SJCRH30 (cell line): Measurements from ENCODE around the gene BPGM. TPM values are rescaled to one million over a fixed set of nuclear protein-coding genes. Genes with fewer than 3 reads are reported as not detected.

Source experiments
- DNase-seq, 2 experiments: peaks; one replicate each; pipeline ENCODE4 v3.0.0-alpha.2; 2015 to 2020
- H3K27ac ChIP-seq: fragments of 250-450 bp; sonication (Bioruptor Pico); 2 replicates; pipeline ENCODE4 v1.5.1; 2020; ENCODE audit warnings: mild to moderate bottlenecking, moderate library complexity
- H3K27me3 ChIP-seq: fragments of 250-450 bp; sonication (Bioruptor Pico); 2 replicates; pipeline ENCODE4 v1.5.1; 2020; ENCODE audit warnings: mild to moderate bottlenecking, moderate library complexity
- H3K36me3 ChIP-seq: fragments of 250-450 bp; sonication (Bioruptor Pico); 2 replicates; pipeline ENCODE4 v1.5.1; 2020; ENCODE audit warnings: mild to moderate bottlenecking, moderate library complexity
- H3K4me1 ChIP-seq: fragments of 250-450 bp; sonication (Bioruptor Pico); 2 replicates; pipeline ENCODE4 v1.5.1; 2020; ENCODE audit warnings: mild to moderate bottlenecking, moderate library complexity
- H3K4me3 ChIP-seq: fragments of 250-450 bp; sonication (Bioruptor Pico); 2 replicates; pipeline ENCODE4 v1.5.1; 2020; ENCODE audit warnings: mild to moderate bottlenecking, moderate library complexity
- H3K9me3 ChIP-seq: fragments of 250-450 bp; sonication (Bioruptor Pico); replicated peaks from 2 replicates; pipeline ENCODE4 v1.5.1; 2020; ENCODE audit warnings: mild to moderate bottlenecking, moderate library complexity
- total RNA-seq: library from RNA; depleted of rRNA; stranded (reverse); fragments of >200 nt; shearing (Covaris generic); gene quantifications from 2 replicates; pipeline ENCODE4 v1.2.3, GENCODE V29; 2014; rRNA removed

BPGM gene
- total RNA-seq, 1 experiment from 2014 or later = 20.6 TPM

GRCh38 chr7:134720091-134720935, 73.7 kb downstream of the BPGM start:
- Histone ChIP-seq H3K4me1 (no peaks in the 10 kb centered on the region), H3K27me3 (no peaks in the 10 kb centered on the region), H3K36me3 (no peaks in the 10 kb centered on the region), H3K4me3 (no peak overlapping the region), H3K9me3 (no peaks in the 10 kb centered on the region), H3K27ac (no peak overlapping the region)
- peak in 1 of 2 experiments; percentile 32 for DNase-seq

GRCh38 chr7:134721171-134721570, 74.5 kb downstream of the BPGM start:
- Histone ChIP-seq H3K4me1 (no peaks in the 10 kb centered on the region), H3K4me3 (no peak overlapping the region), H3K9me3 (no peaks in the 10 kb centered on the region), H3K27ac (no peak overlapping the region), H3K36me3 (no peaks in the 10 kb centered on the region), H3K27me3 (no peaks in the 10 kb centered on the region)
- DNase-seq = no peak

- Histone ChIP-seq H3K4me1 (no peaks in the 10 kb centered on the region), H3K4me3 (no peak overlapping the region), H3K9me3 (no peaks in the 10 kb centered on the region), H3K27ac (no peak overlapping the region), H3K36me3 (no peaks in the 10 kb centered on the region), H3K27me3 (no peaks in the 10 kb centered on the region)
- DNase-seq = no peak
Observed at GRCh38 chr7:134722786-134723322, 76.2 kb downstream of the BPGM start.

GRCh38 chr7:134723892-134724291, 77.2 kb downstream of the BPGM start:
- Histone ChIP-seq H3K27ac (no peak overlapping the region), H3K27me3 (no peaks in the 10 kb centered on the region), H3K36me3 (no peaks in the 10 kb centered on the region), H3K4me1 (no peaks in the 10 kb centered on the region), H3K9me3 (no peaks in the 10 kb centered on the region), H3K4me3 (no peak overlapping the region)
- DNase-seq = no peak

GRCh38 chr7:134724606-134725005, 78.0 kb downstream of the BPGM start:
- Histone ChIP-seq H3K4me1 (no peaks in the 10 kb centered on the region), H3K4me3 (no peak overlapping the region), H3K9me3 (no peaks in the 10 kb centered on the region), H3K27ac (no peak overlapping the region), H3K36me3 (no peaks in the 10 kb centered on the region), H3K27me3 (no peaks in the 10 kb centered on the region)
- peak; percentile 17 to 48 for DNase-seq

GRCh38 chr7:134726581-134726980, 79.9 kb downstream of the BPGM start:
- Histone ChIP-seq H3K27ac (no peak overlapping the region), H3K4me1 (no peaks in the 10 kb centered on the region), H3K36me3 (no peaks in the 10 kb centered on the region), H3K27me3 (no peaks in the 10 kb centered on the region), H3K4me3 (no peak overlapping the region), H3K9me3 (no peaks in the 10 kb centered on the region)
- DNase-seq = no peak

GRCh38 chr7:134727711-134728110, 81.1 kb downstream of the BPGM start:
- no peak for DNase-seq
- Histone ChIP-seq H3K27me3 (no peaks in the 10 kb centered on the region), H3K4me1 (no peaks in the 10 kb centered on the region), H3K36me3 (no peaks in the 10 kb centered on the region), H3K27ac (no peak overlapping the region), H3K9me3 (no peaks in the 10 kb centered on the region), H3K4me3 (no peak overlapping the region)

Other genes with a start within 250 kb of the BPGM start
- gene AKR1B1, start 187.8 kb upstream of the BPGM start, total RNA-seq = 141 and 145 TPM in 2 replicates
- gene AKR1B10, start 119.3 kb upstream of the BPGM start, total RNA-seq = 0.06 and 0.68 TPM in 2 replicates
- gene AKR1B15, start 97.7 kb upstream of the BPGM start, total RNA-seq = not detected in 2 replicates
- gene CALD1, start 132.8 kb downstream of the BPGM start, total RNA-seq = 102 and 113 TPM in 2 replicates